GM21515 (cell line): ENCODE measurements around the gene KLHL26.
"Not testable (repeated sequence)": the region's sequence is repeated elsewhere in the genome, so short reads cannot be mapped to it uniquely, and the experiment has no call there.

Experiments
- ATAC-seq: cut with Tn5 transposase; IDR thresholded peaks from one replicate; pipeline ENCODE4 v1.9.1; 2021; ENCODE audit not compliant: unreplicated experiment

The KLHL26 gene, protein sequence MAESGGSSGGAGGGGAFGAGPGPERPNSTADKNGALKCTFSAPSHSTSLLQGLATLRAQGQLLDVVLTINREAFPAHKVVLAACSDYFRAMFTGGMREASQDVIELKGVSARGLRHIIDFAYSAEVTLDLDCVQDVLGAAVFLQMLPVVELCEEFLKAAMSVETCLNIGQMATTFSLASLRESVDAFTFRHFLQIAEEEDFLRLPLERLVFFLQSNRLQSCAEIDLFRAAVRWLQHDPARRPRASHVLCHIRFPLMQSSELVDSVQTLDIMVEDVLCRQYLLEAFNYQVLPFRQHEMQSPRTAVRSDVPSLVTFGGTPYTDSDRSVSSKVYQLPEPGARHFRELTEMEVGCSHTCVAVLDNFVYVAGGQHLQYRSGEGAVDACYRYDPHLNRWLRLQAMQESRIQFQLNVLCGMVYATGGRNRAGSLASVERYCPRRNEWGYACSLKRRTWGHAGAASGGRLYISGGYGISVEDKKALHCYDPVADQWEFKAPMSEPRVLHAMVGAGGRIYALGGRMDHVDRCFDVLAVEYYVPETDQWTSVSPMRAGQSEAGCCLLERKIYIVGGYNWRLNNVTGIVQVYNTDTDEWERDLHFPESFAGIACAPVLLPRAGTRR

DNA sequence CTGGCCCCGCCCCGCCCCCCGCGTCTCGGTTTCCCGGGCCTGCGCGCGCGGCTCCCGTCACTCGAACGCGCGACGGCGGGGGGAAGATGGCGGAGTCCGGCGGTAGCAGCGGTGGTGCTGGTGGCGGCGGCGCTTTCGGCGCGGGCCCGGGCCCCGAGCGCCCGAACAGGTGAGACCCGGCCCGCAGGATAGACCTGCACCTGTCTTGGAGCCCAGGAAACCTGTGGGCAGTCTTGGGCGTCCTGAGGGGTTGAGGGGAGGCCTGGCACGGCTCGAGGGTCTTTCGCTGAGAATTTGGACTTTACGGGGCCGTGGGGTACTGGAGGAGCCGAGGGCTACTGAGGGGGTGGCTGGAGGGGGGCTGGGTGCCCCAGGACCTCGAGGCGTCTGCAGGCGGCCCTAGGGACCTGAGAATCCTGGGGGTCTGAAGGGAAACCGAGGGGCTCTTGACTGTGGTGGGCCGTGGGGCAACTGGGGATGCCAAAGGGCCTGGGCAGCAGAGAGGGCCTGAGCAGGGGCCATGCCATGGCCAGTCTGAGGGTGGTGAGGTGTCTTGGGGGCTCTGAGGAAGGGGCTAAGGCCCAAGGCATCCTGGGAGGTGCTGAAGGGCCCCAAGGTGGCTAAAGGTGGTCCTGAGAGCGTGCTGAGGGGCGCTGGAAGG lies at the start of gene KLHL26:
Gene KLHL26, plus strand, starts transcription at position 60 of the 661 bp plus-strand sequence. Its CDS starts 27 bp downstream, at position 87.
- no peak for ATAC-seq

GRCh38 chr19:18587561-18587960 lies 49.3 kb upstream of the KLHL26 start:
- ATAC-seq, result no peak

GRCh38 chr19:18587962-18588610 lies 48.7 kb upstream of the KLHL26 start:
- ATAC-seq, result no peak

- ATAC-seq, result peak; percentile 66
These were observed 48.0 kb upstream of the KLHL26 start, which contains the start of gene REX1BD for GRCh38 chr19:18588611-18589379. REX1BD (plus strand) TSS chr19:18588798; CDS start chr19:18588802, 4 bp downstream.

DNA sequence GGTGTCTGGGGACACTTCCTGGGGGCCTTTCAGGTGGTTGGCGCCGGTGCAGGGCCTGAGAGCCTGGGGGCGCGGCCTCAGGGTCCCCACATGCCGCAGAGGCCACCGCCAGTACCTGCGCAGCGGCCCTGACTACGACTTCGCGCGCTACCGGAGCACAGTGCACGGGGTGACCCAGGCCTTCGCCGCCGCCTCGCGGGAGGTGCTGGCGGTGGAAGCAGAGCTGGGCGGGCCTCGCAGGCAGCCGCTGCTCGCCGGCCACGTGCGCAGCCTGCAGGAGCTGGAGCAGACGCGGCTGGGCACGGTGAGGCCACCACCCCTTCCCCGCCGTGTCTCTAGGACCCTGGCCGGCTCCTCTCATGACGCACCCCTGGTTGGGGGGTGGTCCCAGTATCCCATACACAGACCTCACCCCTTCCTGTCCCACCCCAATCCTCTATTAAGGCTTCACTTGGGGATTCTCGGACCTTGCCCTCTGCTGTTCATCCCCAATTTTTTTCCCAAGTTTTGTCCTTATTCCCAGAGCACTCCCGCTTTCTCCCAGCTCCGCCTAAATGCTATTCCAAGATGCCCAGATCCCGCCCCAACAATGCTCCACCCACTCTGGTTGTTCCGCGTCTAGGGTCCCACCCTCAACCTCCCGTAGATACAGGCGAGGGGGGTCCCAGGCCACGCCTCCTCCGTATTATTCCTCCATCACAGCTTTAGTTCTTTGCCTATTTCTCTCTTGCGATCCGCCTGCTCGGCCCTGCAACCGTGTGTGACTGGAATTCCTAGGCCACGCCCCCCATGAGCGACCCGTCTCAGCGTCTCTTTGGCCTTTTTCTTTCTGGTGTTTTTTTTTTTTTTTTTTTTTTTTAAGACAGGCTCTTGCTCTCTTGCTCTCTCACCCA lies 47.2 kb upstream of the KLHL26 start:
- ATAC-seq, result peak; percentile 14

DNA sequence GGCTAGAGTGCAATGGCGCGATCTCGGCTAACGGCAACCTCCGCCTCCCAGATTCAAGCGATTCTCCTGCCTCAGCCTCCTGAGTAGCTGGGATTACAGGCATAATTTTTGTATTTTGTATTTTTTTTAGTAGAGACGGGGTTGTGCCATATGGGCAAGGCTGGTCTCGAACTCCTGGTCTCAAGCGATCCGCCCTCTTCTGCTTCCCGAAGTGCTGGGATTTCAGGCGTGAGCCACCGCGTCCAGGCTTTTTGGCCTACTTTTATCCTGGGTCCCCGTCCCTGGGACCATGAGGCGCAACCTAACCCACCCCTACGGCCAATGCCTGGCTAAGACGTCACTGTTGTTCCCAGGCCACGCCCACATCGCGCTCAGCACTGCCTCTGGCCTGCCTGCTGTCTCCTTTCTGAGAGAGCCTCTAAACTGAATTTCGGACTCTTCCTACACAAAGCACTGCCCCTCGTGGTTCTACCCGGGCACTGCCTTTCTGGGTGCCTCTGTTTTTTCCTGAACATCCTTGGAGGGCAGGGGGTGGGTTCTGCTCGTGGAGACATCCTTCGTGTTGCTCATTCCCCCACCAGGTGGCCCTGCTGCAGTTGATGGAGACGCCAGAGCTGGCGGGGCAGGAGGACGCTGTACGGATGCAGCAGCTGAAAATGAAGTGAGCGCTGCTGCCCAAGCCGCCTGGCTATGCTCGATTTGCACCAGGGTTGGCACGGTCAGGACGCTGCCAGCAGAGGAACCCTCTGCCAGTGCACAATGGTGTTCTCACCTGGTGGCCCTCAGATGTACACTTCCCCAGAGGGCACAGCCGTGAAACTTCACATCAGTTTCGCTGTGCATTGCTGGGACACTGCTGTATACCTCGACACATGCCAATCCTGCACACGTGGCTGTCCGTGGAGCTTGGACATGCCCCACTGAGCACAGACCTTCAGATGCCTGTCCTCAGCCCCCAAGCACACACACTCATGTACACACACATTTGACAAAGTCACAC lies 46.3 kb upstream of the KLHL26 start:
- no peak for ATAC-seq

DNA sequence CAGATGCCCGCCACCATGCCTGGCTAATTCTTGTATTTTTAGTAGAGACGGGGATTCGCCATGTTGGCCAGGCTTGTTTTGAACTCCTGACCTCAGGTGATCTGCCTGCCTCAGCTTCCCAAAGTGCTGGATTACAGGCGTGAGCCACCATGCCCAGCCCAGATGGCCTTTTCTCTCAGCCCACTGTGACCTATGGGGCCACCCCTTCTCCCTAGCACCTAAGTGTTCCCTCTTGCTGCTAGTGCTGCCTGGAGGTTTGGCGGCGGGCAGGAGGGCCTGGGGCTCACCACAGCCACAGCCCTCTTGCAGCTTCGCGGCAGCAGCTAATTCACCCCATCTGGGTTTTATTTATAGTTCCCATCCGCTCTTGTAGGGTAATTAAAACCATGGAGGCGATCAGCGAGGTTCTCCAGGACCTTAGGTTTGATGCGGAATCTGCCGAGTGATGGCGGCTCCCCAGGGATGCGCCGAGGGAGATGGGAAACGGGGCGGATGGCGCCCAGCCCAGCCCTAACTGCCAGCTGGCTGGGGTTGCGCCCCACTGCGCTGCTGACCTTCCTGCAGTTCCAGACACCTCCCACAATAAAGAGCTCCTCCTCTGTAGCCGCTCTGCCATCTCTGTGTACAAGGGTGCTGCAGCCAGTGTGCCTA lies 45.0 kb upstream of the KLHL26 start:
- ATAC-seq, result no peak

DNA sequence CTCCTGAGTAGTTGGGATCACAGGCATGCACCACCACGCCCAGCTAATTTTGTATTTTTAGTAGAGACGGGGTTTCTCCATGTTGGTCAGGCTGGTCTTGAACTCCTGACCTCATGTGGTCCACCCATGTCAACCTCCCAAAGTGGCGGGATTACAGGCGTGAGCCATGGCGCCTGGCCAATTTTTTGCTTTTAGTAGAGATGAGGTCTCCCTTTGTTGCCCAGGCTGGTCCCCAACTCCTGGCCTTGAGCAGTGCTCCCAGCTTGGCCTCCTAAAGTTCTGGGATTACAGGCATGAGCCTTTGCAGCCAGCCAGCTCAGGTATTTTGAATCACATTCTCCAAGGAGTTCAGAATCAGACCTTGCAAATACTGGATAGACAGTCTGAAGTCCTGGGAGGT lies 44.1 kb upstream of the KLHL26 start:
- ATAC-seq, result not testable (repeated sequence)

DNA sequence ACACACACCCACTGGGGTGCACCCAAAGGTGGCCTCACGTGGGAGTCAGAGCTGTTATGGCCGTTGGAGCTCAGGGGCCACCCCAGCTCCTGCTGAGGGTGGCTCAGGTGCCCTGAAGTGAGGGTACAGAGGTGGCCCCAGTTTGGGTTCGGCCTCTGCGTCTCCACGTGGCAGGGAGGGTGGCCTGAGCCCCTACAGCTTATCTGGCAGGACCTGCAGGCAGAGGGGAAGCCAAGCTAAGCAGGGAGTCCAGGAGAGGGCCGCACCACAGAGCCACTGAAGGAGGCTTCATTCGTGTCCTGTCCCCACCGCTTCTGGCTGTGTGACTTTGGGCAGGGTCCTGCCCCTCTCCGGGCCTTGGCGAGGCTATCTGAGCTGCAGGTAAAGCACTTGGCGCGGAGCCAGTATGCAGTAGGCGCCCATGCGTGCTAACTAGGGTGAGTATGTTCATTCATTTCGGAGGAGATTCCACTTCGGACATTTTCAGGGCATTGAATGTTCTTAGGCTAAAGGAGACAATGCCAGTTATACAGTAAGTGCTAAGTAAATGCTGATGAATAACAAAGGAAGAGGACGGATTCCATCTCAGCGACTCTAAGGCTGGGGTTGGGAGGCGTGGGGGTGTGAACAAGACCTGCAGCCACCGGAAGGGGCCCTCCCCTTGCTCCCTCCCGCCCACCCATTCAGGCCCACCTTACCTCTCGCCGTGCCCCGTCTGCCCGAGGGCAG lies 43.3 kb upstream of the KLHL26 start:
- ATAC-seq, result no peak

GRCh38 chr19:18594096-18594823 lies 42.6 kb upstream of the KLHL26 start:
- ATAC-seq, result no peak

DNA sequence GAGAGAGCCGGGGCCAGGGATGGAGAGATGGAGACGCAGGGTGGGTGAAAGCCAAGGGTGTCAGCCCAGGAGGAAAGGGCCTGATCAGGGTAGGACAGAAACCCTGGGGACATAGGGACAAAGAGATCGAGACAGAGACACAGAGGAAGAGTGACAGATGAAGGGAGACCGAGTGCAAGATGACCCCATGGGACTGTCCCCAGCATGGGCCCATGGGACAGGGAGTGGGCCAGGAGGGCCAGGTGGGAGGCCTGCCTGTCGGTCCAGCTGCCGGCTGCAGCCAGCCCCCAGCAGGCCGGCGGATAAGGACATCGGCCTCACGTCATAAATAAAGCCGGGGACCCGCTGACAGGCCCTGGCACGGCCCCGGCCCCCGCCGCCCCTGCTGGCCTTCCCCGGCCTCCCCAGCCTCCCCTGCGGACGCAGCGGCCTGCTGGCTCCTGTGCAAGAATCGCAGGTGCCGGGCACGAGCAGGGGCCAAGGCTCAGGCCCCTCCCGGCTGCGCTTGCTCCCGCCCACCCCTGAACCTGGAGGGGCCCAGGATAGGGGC lies 41.9 kb upstream of the KLHL26 start:
- no peak for ATAC-seq

GRCh38 chr19:18595475-18595874 lies 41.4 kb upstream of the KLHL26 start:
- ATAC-seq, result no peak

DNA sequence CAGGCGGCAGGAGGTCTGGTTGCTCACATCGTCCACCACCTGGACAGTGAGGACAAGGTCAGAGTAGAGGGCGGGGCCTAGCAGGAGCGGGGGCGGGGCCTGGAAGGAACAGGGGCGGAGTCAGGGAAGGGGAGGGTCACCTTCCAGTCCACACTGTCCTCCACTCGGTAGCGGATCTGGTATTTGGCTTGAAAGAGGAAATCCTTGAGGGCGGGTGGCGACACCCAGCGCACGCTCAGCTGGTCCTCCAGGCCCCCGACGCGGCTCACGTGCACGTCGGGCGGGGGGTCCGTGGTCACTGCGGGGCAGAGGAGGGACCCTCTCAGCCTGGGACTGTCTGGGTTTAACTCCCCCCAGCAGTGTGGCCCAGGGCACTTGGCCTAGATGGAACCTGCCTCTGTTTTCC lies 40.1 kb upstream of the KLHL26 start:
- no peak for ATAC-seq

DNA sequence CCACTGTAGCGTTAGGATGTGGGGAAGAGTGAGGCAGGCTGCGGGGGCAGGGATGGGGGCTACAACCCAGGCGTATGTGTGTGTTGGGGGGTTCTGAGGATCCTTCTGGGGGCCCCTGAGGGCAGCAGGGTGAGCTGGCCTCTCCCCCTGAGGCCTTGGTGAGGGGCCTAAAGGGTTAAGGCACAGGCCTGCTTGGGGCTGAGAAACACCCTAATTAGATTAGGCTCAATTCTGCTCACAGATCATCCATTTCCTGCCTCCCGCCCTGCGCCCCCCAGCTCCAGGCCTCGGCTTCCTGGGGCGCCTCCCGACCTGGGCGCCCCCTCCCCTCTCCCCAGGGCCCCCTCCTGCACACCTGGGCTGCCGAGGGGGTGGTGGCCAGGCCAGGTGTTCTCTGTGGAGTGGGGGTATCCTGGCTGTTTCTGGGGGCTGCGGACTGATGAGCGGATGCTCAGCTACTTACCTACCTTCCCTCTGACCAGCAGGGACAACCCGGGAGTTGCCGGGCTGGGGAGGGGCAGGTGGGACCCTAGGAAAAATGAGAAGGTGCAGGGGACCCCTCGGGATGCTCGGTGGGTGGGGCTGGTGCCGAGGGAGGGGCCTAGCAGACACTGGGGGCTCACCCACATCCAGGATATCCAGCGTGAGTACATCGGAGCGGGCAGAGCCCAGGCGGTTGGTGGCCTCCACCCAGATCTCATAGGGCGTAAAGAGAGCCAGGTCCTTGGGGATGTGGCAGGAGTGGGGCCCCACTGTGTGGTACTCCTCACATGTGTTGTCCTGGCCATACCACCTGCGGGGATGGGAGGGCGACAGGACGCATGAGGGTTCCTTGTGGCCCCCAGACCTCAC lies 38.8 kb upstream of the KLHL26 start:
- ATAC-seq, result no peak

GRCh38 chr19:18599485-18599884 lies 37.3 kb upstream of the KLHL26 start:
- no peak for ATAC-seq
